Measurements from ENCODE around the gene ITGA2. TPM values are rescaled to one million over a fixed set of nuclear protein-coding genes. Genes with fewer than 3 reads are reported as not detected.
A peak's percentile ranks its signal among the peaks of the same experiment; 100 is the strongest.

The ITGA2 gene
- total RNA-seq, 1 donor from 2014 or later = 4.7 TPM

DNA sequence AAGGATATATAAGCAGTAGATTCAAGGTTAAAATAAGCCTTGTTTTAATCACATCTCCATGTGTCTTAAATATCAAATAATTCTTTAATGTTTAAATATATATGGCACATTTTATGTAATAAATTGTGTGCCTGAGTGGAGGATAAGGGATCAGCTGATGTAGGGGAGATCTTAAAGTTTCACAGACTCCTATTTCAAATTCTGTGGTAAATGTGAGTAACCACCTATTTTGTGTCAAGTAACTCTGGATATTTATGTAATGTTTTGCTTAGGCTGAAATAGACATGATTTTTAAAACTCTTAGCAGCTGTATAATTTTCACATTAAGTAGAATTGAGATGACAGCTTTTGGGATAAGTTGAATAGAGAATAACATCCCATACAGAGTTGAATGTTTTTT is 41.3 kb upstream of the ITGA2 start:
- peaks cover 2% of the 10 kb centered on the region for H3K4me1 Mint-ChIP-seq
- H3K27me3 Mint-ChIP-seq (ENCODE audit: low read depth) = peaks cover 1% of the 10 kb centered on the region
- no peak for DNase-seq (ENCODE audit: low spot score in 2 of 2, unreplicated experiment in 2 of 2)
- H3K36me3 Mint-ChIP-seq = no peaks in the 10 kb centered on the region
- H3K9me3 Mint-ChIP-seq = peaks cover 2% of the 10 kb centered on the region
- H3K4me3 Mint-ChIP-seq = no peak overlapping the region
- no peak for TF ChIP-seq CTCF (IDR thresholded peaks at IDR 0.05; ENCODE audit: unreplicated experiment)
- no peak overlapping the region for H3K27ac Mint-ChIP-seq

GRCh38 chr5:52948418-52949076 is 40.6 kb upstream of the ITGA2 start:
- peaks cover 1% of the 10 kb centered on the region for H3K27me3 Mint-ChIP-seq (ENCODE audit: low read depth)
- peak; percentile 52 for TF ChIP-seq CTCF (IDR thresholded peaks at IDR 0.05; ENCODE audit: unreplicated experiment)
- no peak overlapping the region for H3K4me3 Mint-ChIP-seq
- H3K4me1 Mint-ChIP-seq = peaks cover 2% of the 10 kb centered on the region
- H3K36me3 Mint-ChIP-seq = no peaks in the 10 kb centered on the region
- H3K27ac Mint-ChIP-seq = no peak overlapping the region
- H3K9me3 Mint-ChIP-seq = no peaks in the 10 kb centered on the region
- peak in 1 of 2 experiments; percentile 42 for DNase-seq (ENCODE audit: low spot score in 2 of 2, unreplicated experiment in 2 of 2)

DNA sequence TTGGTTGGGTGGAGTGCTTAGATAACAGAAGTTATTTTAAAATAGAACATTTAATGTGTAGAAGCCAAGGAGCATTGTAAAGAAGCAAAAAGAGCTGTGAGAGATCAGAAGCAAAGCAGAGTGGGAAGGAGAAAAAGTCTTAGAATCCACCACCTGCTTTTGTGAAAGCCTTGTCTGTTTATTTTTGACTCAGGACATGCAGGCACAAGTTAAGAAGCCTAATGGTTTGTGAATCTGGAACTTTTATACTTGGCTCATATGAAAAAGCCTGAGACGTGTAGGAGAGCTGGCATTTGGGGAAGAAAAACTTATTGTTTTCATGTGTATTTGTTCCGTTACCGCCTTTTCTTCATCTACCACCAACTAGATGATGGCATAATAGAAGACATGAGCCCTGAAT is 38.5 kb upstream of the ITGA2 start:
- DNase-seq (ENCODE audit: low spot score in 2 of 2, unreplicated experiment in 2 of 2) = no peak
- H3K27me3 Mint-ChIP-seq (ENCODE audit: low read depth) = peaks cover 1% of the 10 kb centered on the region
- peaks cover 2% of the 10 kb centered on the region for H3K4me1 Mint-ChIP-seq
- H3K4me3 Mint-ChIP-seq = no peak overlapping the region
- no peaks in the 10 kb centered on the region for H3K36me3 Mint-ChIP-seq
- no peak overlapping the region for H3K27ac Mint-ChIP-seq
- H3K9me3 Mint-ChIP-seq = no peaks in the 10 kb centered on the region
- TF ChIP-seq CTCF (IDR thresholded peaks at IDR 0.05; ENCODE audit: unreplicated experiment) = no peak

DNA sequence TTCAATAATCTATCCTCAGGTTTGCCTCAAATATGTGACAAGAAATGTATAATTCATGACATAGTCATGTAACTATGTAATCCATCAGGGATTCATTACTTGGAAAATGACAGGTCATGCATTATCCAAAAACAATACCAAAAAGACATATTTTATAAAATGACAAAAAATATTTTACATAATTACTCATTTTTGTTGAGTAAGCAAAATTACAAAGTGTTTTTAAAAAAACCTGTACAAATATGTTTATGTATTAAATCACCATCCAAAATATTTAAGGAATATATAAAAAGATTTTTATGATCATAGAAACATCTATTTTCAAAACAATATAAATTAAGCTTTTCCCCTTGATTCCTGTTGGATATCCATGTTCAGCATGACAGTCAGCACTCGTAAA is 36.7 kb upstream of the ITGA2 start:
- no peaks in the 10 kb centered on the region for H3K27me3 Mint-ChIP-seq (ENCODE audit: low read depth)
- no peaks in the 10 kb centered on the region for H3K9me3 Mint-ChIP-seq
- TF ChIP-seq CTCF (IDR thresholded peaks at IDR 0.05; ENCODE audit: unreplicated experiment) = no peak
- no peaks in the 10 kb centered on the region for H3K36me3 Mint-ChIP-seq
- peaks cover 2% of the 10 kb centered on the region for H3K4me1 Mint-ChIP-seq
- no peak overlapping the region for H3K27ac Mint-ChIP-seq
- no peak overlapping the region for H3K4me3 Mint-ChIP-seq
- DNase-seq (ENCODE audit: low spot score in 2 of 2, unreplicated experiment in 2 of 2) = no peak

DNA sequence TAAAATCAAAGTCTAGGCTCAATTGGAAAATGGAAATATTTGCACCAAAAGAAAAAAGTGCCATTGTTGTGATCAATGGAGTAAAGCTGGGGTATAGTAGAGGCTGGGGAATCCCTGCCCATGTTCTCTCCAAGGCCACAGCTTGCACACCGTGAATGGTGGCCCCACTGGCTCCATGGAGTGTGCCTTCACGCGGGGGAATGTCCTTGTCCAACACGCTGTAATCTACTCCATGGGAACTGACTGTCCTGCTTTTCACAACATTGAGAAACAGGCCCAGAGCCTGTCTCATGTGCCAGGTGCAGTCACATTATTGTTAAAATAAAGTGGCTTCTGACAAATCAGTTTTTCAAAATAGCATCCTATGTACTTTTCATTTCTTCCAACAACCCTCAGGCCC is 33.1 kb upstream of the ITGA2 start:
- Mint-ChIP-seq H3K36me3 (no peaks in the 10 kb centered on the region), H3K4me3 (no peak overlapping the region), H3K27ac (no peak overlapping the region), H3K9me3 (peaks cover 9% of the 10 kb centered on the region), H3K4me1 (no peaks in the 10 kb centered on the region), H3K27me3 (ENCODE audit: low read depth) (no peaks in the 10 kb centered on the region)
- no peak for DNase-seq (ENCODE audit: low spot score in 2 of 2, unreplicated experiment in 2 of 2)
- no peak for TF ChIP-seq CTCF (IDR thresholded peaks at IDR 0.05; ENCODE audit: unreplicated experiment)
